ENCODE results near the gene CLTB. TPM values are rescaled to one million over a fixed set of nuclear protein-coding genes. Genes with fewer than 3 reads are reported as not detected.

CLTB gene
- total RNA-seq, 1 donor from 2014 or later = 117 TPM

DNA sequence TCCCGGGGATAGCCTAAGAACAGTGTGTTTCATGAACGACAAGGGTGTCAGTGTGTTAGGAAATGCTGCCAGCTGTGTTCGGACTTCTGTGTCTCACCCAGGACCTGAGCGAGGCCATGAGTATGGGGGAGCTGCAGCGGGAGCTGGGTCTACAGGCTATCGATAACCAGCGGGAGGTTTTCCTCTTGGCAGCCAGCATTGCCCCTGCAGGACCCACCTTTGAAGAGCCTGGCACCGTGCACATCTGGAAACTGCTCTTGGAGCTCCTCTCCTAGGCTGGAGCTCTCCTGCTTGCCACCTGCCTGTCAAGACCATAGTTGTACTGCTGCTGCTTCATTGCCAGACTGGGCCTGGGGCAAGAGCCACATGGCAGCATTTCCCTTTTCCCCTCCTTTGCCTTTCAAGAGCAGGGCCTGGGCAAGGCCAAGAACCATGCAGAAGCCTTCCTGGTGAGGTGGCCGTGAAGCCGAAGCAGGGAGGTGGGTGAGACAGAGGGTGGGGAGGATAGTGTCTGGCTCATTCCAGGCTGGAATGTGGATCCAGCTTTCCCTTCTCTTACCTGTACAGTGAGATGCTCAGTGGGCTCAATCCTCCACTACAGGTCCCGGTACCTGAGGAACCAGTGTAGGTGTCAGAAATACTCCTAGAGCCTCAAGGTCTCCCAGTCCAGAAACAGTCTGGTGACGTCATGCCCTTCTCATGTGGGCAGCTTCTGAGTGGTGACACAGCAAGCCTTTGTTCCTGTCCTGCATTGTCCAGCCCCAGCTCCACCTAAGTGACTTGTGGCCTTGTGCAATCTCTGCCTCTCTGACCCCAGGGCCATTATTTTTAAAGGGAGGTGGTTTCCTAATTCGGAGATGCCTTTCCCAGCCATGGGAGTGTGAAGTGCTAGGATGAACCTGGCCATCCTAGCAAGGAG, 44.5 kb downstream of the CLTB start:
- H3K36me3 Mint-ChIP-seq (ENCODE audit: low read depth, unreplicated experiment) = peaks cover 8% of the 10 kb centered on the region
- FAIRE-seq = no peak
- H3K27ac Mint-ChIP-seq (ENCODE audit: unreplicated experiment) = no peak overlapping the region

DNA sequence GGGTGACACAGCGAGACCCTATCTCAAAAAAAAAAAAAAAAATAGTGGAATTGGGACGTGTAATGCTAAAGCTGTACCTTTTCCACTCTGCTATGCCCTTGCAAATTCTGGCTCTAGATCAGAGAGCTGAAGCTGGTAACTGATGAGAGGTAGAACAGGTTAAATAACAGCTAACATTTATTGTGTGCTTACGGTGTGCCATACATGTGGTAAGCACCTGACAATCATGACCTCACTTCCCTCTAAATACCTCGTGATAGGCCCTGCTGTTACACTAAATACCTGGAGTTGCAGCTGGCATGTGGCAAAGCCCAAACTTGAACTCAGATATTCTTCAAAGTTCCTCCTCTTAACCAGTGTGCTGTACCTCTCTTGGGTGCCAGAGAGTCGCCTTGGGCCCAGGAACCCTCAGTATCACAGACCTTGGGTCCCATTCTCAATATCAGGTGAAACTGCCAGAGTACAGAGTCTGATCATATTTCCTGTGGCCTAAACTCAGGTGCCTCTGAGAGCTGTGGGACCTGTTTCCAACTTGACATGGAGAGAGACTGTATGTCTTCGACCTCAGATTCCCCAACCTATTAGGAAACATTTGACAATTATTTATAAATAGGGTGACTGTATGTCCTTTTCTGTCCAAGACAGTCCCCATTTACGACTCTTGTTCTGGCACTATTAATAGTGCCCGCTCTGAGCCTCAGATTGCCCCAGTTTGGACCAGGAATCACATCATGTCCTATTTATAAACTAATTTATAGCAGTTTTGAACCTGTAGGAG, 46.2 kb downstream of the CLTB start:
- no peak for FAIRE-seq
- H3K4me3 Mint-ChIP-seq (ENCODE audit: unreplicated experiment) = no peak overlapping the region

More for the DNA sequence above, 44.5 kb downstream of the CLTB start:
- Histone ChIP-seq H3K4me1 (ENCODE audit: insufficient read depth, low read length) (no peaks in the 10 kb centered on the region), H3K36me3 (ENCODE audit: insufficient read depth, low read length) (peaks cover 18% of the 10 kb centered on the region), H3K4me3 (ENCODE audit: insufficient read depth, low read depth, low read length) (no peak overlapping the region), H3K79me2 (ENCODE audit: insufficient read depth, low read length) (no peaks in the 10 kb centered on the region), H3K9me3 (ENCODE audit: insufficient read depth, low read depth, low read length) (no peaks in the 10 kb centered on the region), H3K27ac (ENCODE audit: low read depth, low read length) (no peak overlapping the region), H3K4me2 (ENCODE audit: low read length) (no peak overlapping the region), H4K20me1 (ENCODE audit: insufficient read depth, low read length) (peaks cover 9% of the 10 kb centered on the region), H2AFZ (ENCODE audit: low read depth, low read length) (no peak overlapping the region), H3K9ac (ENCODE audit: low read length) (no peak overlapping the region), H3K27me3 (ENCODE audit: insufficient read depth, low read length) (no peaks in the 10 kb centered on the region)
- H3K27me3 Mint-ChIP-seq (ENCODE audit: low read depth, unreplicated experiment) = peaks cover 2% of the 10 kb centered on the region
- DNase-seq (ENCODE audit: low read depth) = no peak
- H3K4me3 Mint-ChIP-seq (ENCODE audit: unreplicated experiment) = no peak overlapping the region
- peaks cover 8% of the 10 kb centered on the region for H3K4me1 Mint-ChIP-seq (ENCODE audit: low read depth, unreplicated experiment)
- peaks cover 2% of the 10 kb centered on the region for H3K9me3 Mint-ChIP-seq (ENCODE audit: unreplicated experiment)
- no peak for TF ChIP-seq EZH2 (IDR thresholded peaks at IDR 0.05; ENCODE audit: insufficient read depth, low read length)
- TF ChIP-seq, protein P1, sequence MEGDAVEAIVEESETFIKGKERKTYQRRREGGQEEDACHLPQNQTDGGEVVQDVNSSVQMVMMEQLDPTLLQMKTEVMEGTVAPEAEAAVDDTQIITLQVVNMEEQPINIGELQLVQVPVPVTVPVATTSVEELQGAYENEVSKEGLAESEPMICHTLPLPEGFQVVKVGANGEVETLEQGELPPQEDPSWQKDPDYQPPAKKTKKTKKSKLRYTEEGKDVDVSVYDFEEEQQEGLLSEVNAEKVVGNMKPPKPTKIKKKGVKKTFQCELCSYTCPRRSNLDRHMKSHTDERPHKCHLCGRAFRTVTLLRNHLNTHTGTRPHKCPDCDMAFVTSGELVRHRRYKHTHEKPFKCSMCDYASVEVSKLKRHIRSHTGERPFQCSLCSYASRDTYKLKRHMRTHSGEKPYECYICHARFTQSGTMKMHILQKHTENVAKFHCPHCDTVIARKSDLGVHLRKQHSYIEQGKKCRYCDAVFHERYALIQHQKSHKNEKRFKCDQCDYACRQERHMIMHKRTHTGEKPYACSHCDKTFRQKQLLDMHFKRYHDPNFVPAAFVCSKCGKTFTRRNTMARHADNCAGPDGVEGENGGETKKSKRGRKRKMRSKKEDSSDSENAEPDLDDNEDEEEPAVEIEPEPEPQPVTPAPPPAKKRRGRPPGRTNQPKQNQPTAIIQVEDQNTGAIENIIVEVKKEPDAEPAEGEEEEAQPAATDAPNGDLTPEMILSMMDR (IDR thresholded peaks at IDR 0.05; ENCODE audit: insufficient read depth, low read depth, low read length) = no peak

More for the DNA sequence above, 46.2 kb downstream of the CLTB start:
- peaks cover 2% of the 10 kb centered on the region for H3K9me3 Mint-ChIP-seq (ENCODE audit: unreplicated experiment)
- peaks cover 2% of the 10 kb centered on the region for H3K27me3 Mint-ChIP-seq (ENCODE audit: low read depth, unreplicated experiment)
- no peaks in the 10 kb centered on the region for H3K27me3 ChIP-seq (ENCODE audit: insufficient read depth, low read length)
- H3K27ac ChIP-seq (ENCODE audit: low read depth, low read length) = no peak overlapping the region
- no peak overlapping the region for H3K27ac Mint-ChIP-seq (ENCODE audit: unreplicated experiment)
- TF ChIP-seq EZH2 (IDR thresholded peaks at IDR 0.05; ENCODE audit: insufficient read depth, low read length) = no peak
- TF ChIP-seq, protein P1 (IDR thresholded peaks at IDR 0.05; ENCODE audit: insufficient read depth, low read depth, low read length) = no peak
- H3K9me3 ChIP-seq (ENCODE audit: insufficient read depth, low read depth, low read length) = no peaks in the 10 kb centered on the region
- peaks cover 11% of the 10 kb centered on the region for H3K4me1 ChIP-seq (ENCODE audit: insufficient read depth, low read length)
- peaks cover 8% of the 10 kb centered on the region for H3K36me3 Mint-ChIP-seq (ENCODE audit: low read depth, unreplicated experiment)
- peaks cover 11% of the 10 kb centered on the region for H3K4me1 Mint-ChIP-seq (ENCODE audit: low read depth, unreplicated experiment)
- peaks cover 9% of the 10 kb centered on the region for H4K20me1 ChIP-seq (ENCODE audit: insufficient read depth, low read length)
- no peak overlapping the region for H3K9ac ChIP-seq (ENCODE audit: low read length)
- peaks cover 9% of the 10 kb centered on the region for H3K79me2 ChIP-seq (ENCODE audit: insufficient read depth, low read length)
- no peak overlapping the region for H2AFZ ChIP-seq (ENCODE audit: low read depth, low read length)
- no peak overlapping the region for H3K4me3 ChIP-seq (ENCODE audit: insufficient read depth, low read depth, low read length)
- DNase-seq (ENCODE audit: low read depth) = no peak
- no peak overlapping the region for H3K4me2 ChIP-seq (ENCODE audit: low read length)
- peaks cover 16% of the 10 kb centered on the region for H3K36me3 ChIP-seq (ENCODE audit: insufficient read depth, low read length)
